H9 (cell line): Measurements from ENCODE around the gene ITGA11. TPM values are rescaled to one million over a fixed set of nuclear protein-coding genes. Genes with fewer than 3 reads are reported as not detected.
A peak's percentile ranks its signal among the peaks of the same experiment; 100 is the strongest.

Experiments used
- DNase-seq: peaks from one replicate; pipeline ENCODE4 v3.0.0-alpha.2; 2017
- H2AFZ ChIP-seq: one replicate; pipeline ENCODE4 v1.6.1; 2013; ENCODE audit warnings: mild to moderate bottlenecking, low read length, control low read depth, moderate library complexity
- H2AK5ac ChIP-seq: 2 replicates; pipeline ENCODE4 v1.6.1; 2013; ENCODE audit warnings: low read length, control low read depth, mixed read lengths; ENCODE audit not compliant: insufficient read length
- H2BK120ac ChIP-seq: one replicate; pipeline ENCODE4 v1.6.1; 2013; ENCODE audit warnings: low read depth, mild to moderate bottlenecking, low read length, control low read depth, inconsistent platforms; ENCODE audit not compliant: poor library complexity, severe bottlenecking
- H2BK12ac ChIP-seq: 2 replicates; pipeline ENCODE4 v1.6.1; 2013; ENCODE audit warnings: low read length, control low read depth, mixed read lengths, low read depth; ENCODE audit not compliant: insufficient read length
- H2BK15ac ChIP-seq: 2 replicates; pipeline ENCODE4 v1.6.1; 2013; ENCODE audit warnings: low read depth, low read length, control low read depth
- H2BK20ac ChIP-seq: one replicate; pipeline ENCODE4 v1.6.1; 2013; ENCODE audit warnings: low read depth, mild to moderate bottlenecking, low read length, control low read depth, inconsistent platforms; ENCODE audit not compliant: poor library complexity, severe bottlenecking
- H2BK5ac ChIP-seq: 2 replicates; pipeline ENCODE4 v1.6.1; 2013; ENCODE audit warnings: low read length, control low read depth, mixed read lengths; ENCODE audit not compliant: insufficient read length
- H3K14ac ChIP-seq: 2 replicates; pipeline ENCODE4 v1.6.1; 2013; ENCODE audit warnings: low read length, control low read depth; ENCODE audit not compliant: insufficient read depth
- H3K18ac ChIP-seq: 2 replicates; pipeline ENCODE4 v1.6.1; 2013; ENCODE audit warnings: low read depth, mild to moderate bottlenecking, mixed read lengths, low read length, control low read depth; ENCODE audit not compliant: insufficient read length
- H3K23ac ChIP-seq: 2 replicates; pipeline ENCODE4 v1.6.1; 2013; ENCODE audit warnings: low read length, control low read depth, mixed read lengths, low read depth; ENCODE audit not compliant: insufficient read length
- H3K23me2 ChIP-seq: 2 replicates; pipeline ENCODE4 v1.6.1; 2013; ENCODE audit warnings: low read depth, mild to moderate bottlenecking, mixed read lengths, low read length, control low read depth; ENCODE audit not compliant: insufficient read length, poor library complexity, severe bottlenecking
- H3K27ac ChIP-seq: 2 replicates; pipeline ENCODE4 v1.5.1; 2013; ENCODE audit warnings: low read length, control low read depth, mixed read lengths, low read depth; ENCODE audit not compliant: insufficient read length
- H3K27me3 ChIP-seq: 2 replicates; pipeline ENCODE4 v1.6.1; 2013; ENCODE audit warnings: low read length, control low read depth, inconsistent platforms; ENCODE audit not compliant: insufficient read depth
- H3K4ac ChIP-seq: 2 replicates; pipeline ENCODE4 v1.6.1; 2013; ENCODE audit warnings: low read depth, mild to moderate bottlenecking, control low read depth, inconsistent platforms, low read length, moderate library complexity
- H3K4me1 ChIP-seq: 2 replicates; pipeline ENCODE4 v1.6.1; 2013; ENCODE audit warnings: low read length, control low read depth, inconsistent platforms; ENCODE audit not compliant: insufficient read depth
- H3K4me2 ChIP-seq: 2 replicates; pipeline ENCODE4 v1.6.1; 2013; ENCODE audit warnings: low read length, control low read depth, mixed read lengths; ENCODE audit not compliant: insufficient read length, insufficient read depth
- H3K56ac ChIP-seq: 2 replicates; pipeline ENCODE4 v1.6.1; 2013; ENCODE audit warnings: low read depth, mild to moderate bottlenecking, mixed read lengths, low read length, control low read depth; ENCODE audit not compliant: insufficient read length
- H3K79me1 ChIP-seq: 2 replicates; pipeline ENCODE4 v1.6.1; 2013; ENCODE audit warnings: low read depth, mild to moderate bottlenecking, moderate library complexity, low read length, control low read depth, inconsistent platforms; ENCODE audit not compliant: insufficient read depth, poor library complexity, severe bottlenecking
- H3K79me2 ChIP-seq: 2 replicates; pipeline ENCODE4 v1.6.1; 2013; ENCODE audit warnings: low read length, control low read depth, inconsistent platforms; ENCODE audit not compliant: insufficient read depth
- H3K9ac ChIP-seq: 2 replicates; pipeline ENCODE4 v1.6.1; 2013; ENCODE audit warnings: low read length, control low read depth, mixed read lengths; ENCODE audit not compliant: insufficient read length; ENCODE audit errors: extremely low read depth
- H3K9me3 ChIP-seq: one replicate; pipeline ENCODE4 v1.6.1; 2013; ENCODE audit warnings: low read depth, low read length, inconsistent platforms; ENCODE audit not compliant: control insufficient read depth
- H3T11ph ChIP-seq: one replicate; pipeline ENCODE4 v1.6.1; 2013; ENCODE audit warnings: mild to moderate bottlenecking, low read length, control low read depth, inconsistent platforms
- H4K20me1 ChIP-seq: one replicate; pipeline ENCODE4 v1.6.1; 2013; ENCODE audit not compliant: control insufficient read depth, insufficient read length, insufficient read depth
- H4K5ac ChIP-seq: 2 replicates; pipeline ENCODE4 v1.6.1; 2013; ENCODE audit warnings: low read depth, mild to moderate bottlenecking, mixed read lengths, low read length, control low read depth; ENCODE audit not compliant: insufficient read length
- H4K8ac ChIP-seq: replicated peaks from 2 replicates; pipeline ENCODE4 v1.6.1; 2013; ENCODE audit warnings: low read length, control low read depth, mixed read lengths, low read depth; ENCODE audit not compliant: insufficient read length
- H4K91ac ChIP-seq: 2 replicates; pipeline ENCODE4 v1.6.1; 2013; ENCODE audit warnings: low read depth, mild to moderate bottlenecking, moderate library complexity, mixed read lengths, low read length, control low read depth; ENCODE audit not compliant: insufficient read length
- H3K27ac Mint-ChIP-seq, 3 experiments: 2 replicates in 2 of 3; 3 replicates in 1 of 3; pipeline ENCODE4 v1.8.0; 2020 to 2021; ENCODE audit warnings: mixed read lengths in 3 of 3, mild to moderate bottlenecking in 1 of 3, moderate library complexity in 1 of 3
- H3K27me3 Mint-ChIP-seq: 2 replicates; pipeline ENCODE4 v1.8.0; 2021; ENCODE audit warnings: low read depth, mild to moderate bottlenecking, moderate library complexity, mixed read lengths
- H3K36me3 Mint-ChIP-seq, 3 experiments: 2 replicates in 2 of 3; 3 replicates in 1 of 3; pipeline ENCODE4 v1.8.0; 2020 to 2021; ENCODE audit warnings: low read depth in 3 of 3, mixed read lengths in 3 of 3; ENCODE audit not compliant: insufficient read depth in 1 of 3
- H3K4me1 Mint-ChIP-seq, 2 experiments: 2 replicates each; pipeline ENCODE4 v1.8.0; 2020; ENCODE audit warnings: mixed read lengths in 2 of 2
- H3K4me3 Mint-ChIP-seq, 2 experiments: 2 replicates in 1 of 2; 3 replicates in 1 of 2; pipeline ENCODE4 v1.8.0; 2020 to 2021; ENCODE audit warnings: mild to moderate bottlenecking in 2 of 2, mixed read lengths in 2 of 2, moderate library complexity in 1 of 2
- H3K9me3 Mint-ChIP-seq, 2 experiments: 2 replicates in 1 of 2; 3 replicates in 1 of 2; pipeline ENCODE4 v1.8.0; 2020; ENCODE audit warnings: mild to moderate bottlenecking in 2 of 2, mixed read lengths in 2 of 2, moderate library complexity in 1 of 2
- CTCF ChIP-seq: fragments of 200-600 bp; sonication (generic); conservative IDR thresholded peaks from 3 replicates; pipeline ENCODE4 v1.8.0; 2021; ENCODE audit warnings: antibody characterized with exemption, mild to moderate bottlenecking
- WGBS: extraction: QIAGEN DNeasy Blood & Tissue Kit; methylation state at CpG from one replicate; pipeline ENCODE4 v1.1.7; 2013; ENCODE audit warnings: missing lambda C conversion rate, low lambda C conversion rate, mixed read lengths; ENCODE audit not compliant: insufficient read length; ENCODE audit errors: extremely low coverage; 5-methylcytosine and 5-hydroxymethylcytosine counted together
- total RNA-seq: library from RNA; stranded (reverse); gene quantifications from 2 replicates; pipeline ENCODE4 v1.2.1, GENCODE V29; 2021

Gene ITGA11
- total RNA-seq, 1 experiment from 2014 or later = 0.07 TPM

- H3K9me3 Mint-ChIP-seq = no peaks in the 10 kb centered on the region
- Histone ChIP-seq H3K4me2 (no peak overlapping the region), H3K9me3 (no peaks in the 10 kb centered on the region), H3K27me3 (no peaks in the 10 kb centered on the region), H3K9ac (no peak overlapping the region), H3K4me1 (no peaks in the 10 kb centered on the region), H3K4ac (no peak overlapping the region), H2BK5ac (no peak overlapping the region), H3K56ac (no peak overlapping the region), H4K8ac (no peak overlapping the region), H2BK20ac (no peak overlapping the region), H3T11ph (no peak overlapping the region), H3K79me2 (no peaks in the 10 kb centered on the region), H2AK5ac (no peak overlapping the region), H3K27ac (no peak overlapping the region), H2BK12ac (no peak overlapping the region), H4K20me1 (no peaks in the 10 kb centered on the region), H3K14ac (no peak overlapping the region), H4K5ac (no peak overlapping the region), H3K18ac (no peak overlapping the region), H2BK15ac (no peak overlapping the region), H3K79me1 (no peaks in the 10 kb centered on the region), H3K23me2 (no peaks in the 10 kb centered on the region), H2AFZ (no peak overlapping the region), H4K91ac (no peak overlapping the region), H3K23ac (no peak overlapping the region), H2BK120ac (no peak overlapping the region)
- DNase-seq = no peak
- no peak for TF ChIP-seq CTCF
- peaks cover 11 to 14% of the 10 kb centered on the region in 2 experiments for H3K4me1 Mint-ChIP-seq
- WGBS = no CpG with 5 or more reads among the region's 24 CpGs
- peaks cover 6% of the 10 kb centered on the region for H3K27me3 Mint-ChIP-seq
- no peaks in the 10 kb centered on the region for H3K36me3 Mint-ChIP-seq
- H3K4me3 Mint-ChIP-seq = no peak overlapping the region
- peak overlapping the region in 1 of 3 experiments; percentile 63; a peak in 1 of 7 replicates for H3K27ac Mint-ChIP-seq
These were observed 61.8 kb downstream of the ITGA11 start for GRCh38 chr15:68369931-68370767.
